Measurements from ENCODE around the gene ERMAP. TPM values are rescaled to one million over a fixed set of nuclear protein-coding genes. Genes with fewer than 3 reads are reported as not detected.

Gene ERMAP
- total and polyA plus RNA-seq, 9 of the 15 experiments (the other 6 are each of a cell fraction or from before 2014, with no cell fraction given): 8.0 to 31.4 (median 22.5) TPM

DNA sequence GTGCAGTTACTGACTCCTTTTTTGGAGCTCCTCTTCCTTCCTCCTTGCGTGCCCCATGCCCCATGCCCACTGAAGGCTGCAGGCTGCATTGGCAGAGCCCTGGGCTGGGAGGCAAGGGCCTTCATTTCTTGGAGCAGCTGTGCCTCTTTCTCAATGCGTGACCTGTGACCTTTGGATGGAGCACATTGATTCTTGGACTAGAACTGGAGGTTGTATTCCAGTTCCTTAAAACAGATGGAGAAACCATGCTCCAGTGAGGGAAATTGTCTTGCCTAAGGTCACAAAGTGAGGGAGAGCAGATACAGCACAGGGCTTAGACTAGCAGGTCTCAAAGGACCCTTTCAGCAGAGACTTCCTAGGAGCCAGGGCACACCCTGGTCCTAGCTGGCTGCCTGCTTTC is 23.1 kb upstream of the ERMAP start:
- ChIA-PET CTCF (ENCODE audit: low intra/inter-chr PET ratio) (no interaction called here), POLR2A (interaction anchor here (0.7 to 2.0 kb wide), 6 partner anchors 9 to 867 kb away, joined by 3 to 11 read pairs (median 5); partner anchors contain the start of genes C1orf50, P3H1 and TMEM269)
- DNase-seq (ENCODE audit: extremely low read depth in 1 of 4, low spot score in 3 of 4): no peak
- Histone ChIP-seq H2AFZ (ENCODE audit: low read depth, low read length) (no peak overlapping the region), H4K20me1 (replicated peaks; ENCODE audit: control insufficient read depth, insufficient read depth, low read length) (no peaks in the 10 kb centered on the region), H3K27me3 (ENCODE audit: control insufficient read depth in 2 of 2, insufficient read depth in 2 of 2, low read length in 2 of 2) (no peaks in the 10 kb centered on the region), H3K9me3 (replicated peaks; ENCODE audit: control insufficient read depth, insufficient read depth, low read depth, low read length) (no peaks in the 10 kb centered on the region), H3K4me2 (ENCODE audit: insufficient read depth, low read length) (no peak overlapping the region), H3K9ac (ENCODE audit: insufficient read depth in 1 of 2, low read depth in 2 of 2, low read length in 2 of 2) (no peak overlapping the region; a peak in 1 of 4 replicates), H3K27ac (ENCODE audit: extremely low read depth, low read depth, low read length) (no peak overlapping the region), H3K36me3 (ENCODE audit: control insufficient read depth, insufficient read depth, low read length) (no peaks in the 10 kb centered on the region), H3K79me2 (ENCODE audit: control insufficient read depth, insufficient read depth, low read length) (no peaks in the 10 kb centered on the region), H3K4me1 (replicated peaks in 1 of 2; ENCODE audit: control insufficient read depth in 2 of 2, insufficient read depth in 2 of 2, low read length in 2 of 2) (peaks cover 0 to 12% of the 10 kb centered on the region in 2 experiments; a peak in 4 of 5 replicates), H3K4me3 (no peak overlapping the region), H3K9me1 (ENCODE audit: control insufficient read depth, insufficient read depth, low read length) (no peaks in the 10 kb centered on the region)
- intact Hi-C loops (cut with micrococcal nuclease) (no loop called here), in situ Hi-C loops (cut with MboI) (no loop called here)
- no peak for FAIRE-seq
- TF ChIP-seq KAT2B (IDR thresholded peaks at IDR 0.05; ENCODE audit: low read depth, low read length): no peak
- TF ChIP-seq, protein P1, sequence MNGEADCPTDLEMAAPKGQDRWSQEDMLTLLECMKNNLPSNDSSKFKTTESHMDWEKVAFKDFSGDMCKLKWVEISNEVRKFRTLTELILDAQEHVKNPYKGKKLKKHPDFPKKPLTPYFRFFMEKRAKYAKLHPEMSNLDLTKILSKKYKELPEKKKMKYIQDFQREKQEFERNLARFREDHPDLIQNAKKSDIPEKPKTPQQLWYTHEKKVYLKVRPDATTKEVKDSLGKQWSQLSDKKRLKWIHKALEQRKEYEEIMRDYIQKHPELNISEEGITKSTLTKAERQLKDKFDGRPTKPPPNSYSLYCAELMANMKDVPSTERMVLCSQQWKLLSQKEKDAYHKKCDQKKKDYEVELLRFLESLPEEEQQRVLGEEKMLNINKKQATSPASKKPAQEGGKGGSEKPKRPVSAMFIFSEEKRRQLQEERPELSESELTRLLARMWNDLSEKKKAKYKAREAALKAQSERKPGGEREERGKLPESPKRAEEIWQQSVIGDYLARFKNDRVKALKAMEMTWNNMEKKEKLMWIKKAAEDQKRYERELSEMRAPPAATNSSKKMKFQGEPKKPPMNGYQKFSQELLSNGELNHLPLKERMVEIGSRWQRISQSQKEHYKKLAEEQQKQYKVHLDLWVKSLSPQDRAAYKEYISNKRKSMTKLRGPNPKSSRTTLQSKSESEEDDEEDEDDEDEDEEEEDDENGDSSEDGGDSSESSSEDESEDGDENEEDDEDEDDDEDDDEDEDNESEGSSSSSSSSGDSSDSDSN (IDR thresholded peaks at IDR 0.05; ENCODE audit: borderline replicate concordance in 1 of 2, low read depth in 2 of 2, low read length in 2 of 2): no peak
- TF ChIP-seq NR2C2 (CRISPR knock-in tag; IDR thresholded peaks at IDR 0.05): no peak
- TF ChIP-seq NR2C2 (tag; IDR thresholded peaks at IDR 0.05): peak; percentile 26; the same call in 1 of the 2 replicates
- TF ChIP-seq, protein P2, sequence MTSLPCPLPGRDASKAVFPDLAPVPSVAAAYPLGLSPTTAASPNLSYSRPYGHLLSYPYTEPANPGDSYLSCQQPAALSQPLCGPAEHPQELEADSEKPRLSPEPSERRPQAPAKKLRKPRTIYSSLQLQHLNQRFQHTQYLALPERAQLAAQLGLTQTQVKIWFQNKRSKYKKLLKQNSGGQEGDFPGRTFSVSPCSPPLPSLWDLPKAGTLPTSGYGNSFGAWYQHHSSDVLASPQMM (CRISPR knock-in tag; IDR thresholded peaks at IDR 0.05): no peak
- 67% methylated on average over 2 of the region's 2 CpGs for WGBS (ENCODE audit: insufficient coverage, low coverage, missing lambda C conversion rate)
- no TSS peak for BruUV-seq (replicated peaks)
- ATAC-seq: no peak

Data from K562 (cell line).